K562 (cell line): ENCODE measurements around the gene DIPK1B. TPM values are rescaled to one million over a fixed set of nuclear protein-coding genes. Genes with fewer than 3 reads are reported as not detected.

Experiments
- ATAC-seq: fragments of 200-7000 bp; cut with Tn5 transposase; 3 replicates; pipeline ENCODE4 v1.9.1; 2020; ENCODE audit warnings: moderate library complexity
- BruUV-seq: library from RNA; stranded (reverse); fragments of 400-500 nt; replicated peaks from 2 replicates; lab custom pipeline; 2021; lab: Mats Ljungman, UMichigan
- CTCF ChIA-PET: fragments of 300-600 bp; formaldehyde crosslinking; extraction: SDS; loops from one replicate; lab custom pipeline; 2021; ENCODE audit warnings: low intra/inter-chr PET ratio; lab: Yijun Ruan, JAX
- POLR2A ChIA-PET: fragments of 300-600, 350-650 bp; sonication (Branson Sonifier 250); formaldehyde crosslinking; extraction: SDS; loops from one replicate; lab custom pipeline; 2021; ENCODE audit warnings: antibody characterized with exemption, inconsistent platforms; lab: Yijun Ruan, JAX
- DNase-seq, 4 experiments: peaks; one replicate each; pipeline versions ENCODE4 v3.0.0 to v3.0.0-alpha.2; 2011 to 2018; ENCODE audit warnings: low spot score in 3 of 4, mixed read lengths in 3 of 4; ENCODE audit errors: extremely low read depth in 1 of 4
- FAIRE-seq: peaks from 2 replicates; lab custom pipeline; 2011; peaks lifted over from hg19 to GRCh38; lab: Jason Lieb, UNC
- H2AFZ ChIP-seq: 2 replicates; pipeline ENCODE4 v1.6.0; 2011; ENCODE audit warnings: low read depth, low read length, control low read depth, inconsistent platforms
- H3K27ac ChIP-seq: fragments of 200-600 bp; 3 replicates; pipeline ENCODE4 v1.8.0; 2011; ENCODE audit warnings: low read depth, mild to moderate bottlenecking, control low read depth, inconsistent platforms, low read length, moderate library complexity, mixed read lengths; ENCODE audit errors: extremely low read depth
- H3K27me3 ChIP-seq, 2 experiments: fragments of 300-600 bp in 1 of 2; 2 replicates in 1 of 2; 3 replicates in 1 of 2; pipeline versions ENCODE4 v1.6.0 to v1.8.0; 2011; ENCODE audit warnings: inconsistent platforms in 2 of 2, low read length in 2 of 2, mild to moderate bottlenecking in 1 of 2, mixed read lengths in 1 of 2, moderate library complexity in 1 of 2; ENCODE audit not compliant: control insufficient read depth in 2 of 2, insufficient read depth in 2 of 2
- H3K36me3 ChIP-seq: fragments of 300-600 bp; 3 replicates; pipeline ENCODE4 v1.8.0; 2011; ENCODE audit warnings: mild to moderate bottlenecking, low read length, inconsistent platforms; ENCODE audit not compliant: control insufficient read depth, insufficient read depth
- H3K4me1 ChIP-seq, 2 experiments: fragments of 200-600 bp in 1 of 2; replicated peaks in 1 of 2; 2 replicates in 1 of 2; 3 replicates in 1 of 2; pipeline versions ENCODE4 v1.5.1 to v1.8.0; 2011; ENCODE audit warnings: inconsistent platforms in 2 of 2, low read length in 2 of 2, mild to moderate bottlenecking in 1 of 2, mixed read lengths in 1 of 2, moderate library complexity in 1 of 2; ENCODE audit not compliant: control insufficient read depth in 2 of 2, insufficient read depth in 2 of 2
- H3K4me2 ChIP-seq: 2 replicates; pipeline ENCODE4 v1.6.1; 2011; ENCODE audit warnings: low read length, control low read depth, inconsistent platforms, mixed read lengths; ENCODE audit not compliant: insufficient read depth
- H3K4me3 ChIP-seq: fragments of 200-600 bp; sonication (generic), shearing (Covaris generic); 2 replicates; pipeline ENCODE4 v1.5.1; 2016; ENCODE audit warnings: control low read depth, inconsistent platforms
- H3K79me2 ChIP-seq: fragments of 200-600 bp; 3 replicates; pipeline ENCODE4 v1.8.0; 2011; ENCODE audit warnings: low read length, inconsistent platforms; ENCODE audit not compliant: control insufficient read depth, insufficient read depth
- H3K9ac ChIP-seq, 2 experiments: 2 replicates each; pipeline versions ENCODE4 v1.6.0 to v1.6.1; 2011; ENCODE audit warnings: low read depth in 2 of 2, low read length in 2 of 2, control low read depth in 1 of 2, inconsistent platforms in 1 of 2, mild to moderate bottlenecking in 1 of 2, mixed read lengths in 1 of 2; ENCODE audit not compliant: insufficient read depth in 1 of 2
- H3K9me1 ChIP-seq: one replicate; pipeline ENCODE4 v1.6.0; 2011; ENCODE audit warnings: inconsistent platforms, mild to moderate bottlenecking, low read length, moderate library complexity; ENCODE audit not compliant: control insufficient read depth, insufficient read depth
- H3K9me3 ChIP-seq: replicated peaks from 2 replicates; pipeline ENCODE4 v1.5.1; 2011; ENCODE audit warnings: low read depth, low read length, inconsistent platforms; ENCODE audit not compliant: control insufficient read depth, insufficient read depth
- H4K20me1 ChIP-seq: replicated peaks from 2 replicates; pipeline ENCODE4 v1.6.1; 2011; ENCODE audit warnings: low read length, inconsistent platforms, mixed read lengths; ENCODE audit not compliant: control insufficient read depth, insufficient read depth
- ADNP ChIP-seq: fragments of 200-800 bp; sonication (Bioruptor generic); IDR thresholded peaks from 2 replicates; pipeline ENCODE4 v1.6.1; 2016; ENCODE audit warnings: missing genetic modification characterization, missing compliant biosample characterization
- CEBPB ChIP-seq: fragments of 450-650 bp; IDR thresholded peaks from 2 replicates; pipeline ENCODE4 v1.6.1; 2016; ENCODE audit warnings: missing genetic modification characterization, missing compliant biosample characterization
- DMBX1 ChIP-seq: fragments of 250-450 bp; sonication (Bioruptor Pico); IDR thresholded peaks from 2 replicates; pipeline ENCODE4 v1.8.0; 2022; ENCODE audit warnings: inconsistent platforms, mild to moderate bottlenecking, moderate library complexity, borderline replicate concordance
- LCOR ChIP-seq: sonication (generic); formaldehyde crosslinking; IDR thresholded peaks from 2 replicates; pipeline ENCODE4 v1.8.0; 2022; ENCODE audit warnings: mild to moderate bottlenecking, missing genetic modification reagents
- SIN3A ChIP-seq, 2 experiments: fragments of 150-350 bp in 1 of 2; IDR thresholded peaks; 2 replicates each; pipeline ENCODE4 v1.6.1; 2011 to 2016; ENCODE audit warnings: borderline replicate concordance in 2 of 2, low read depth in 2 of 2, low read length in 2 of 2, mild to moderate bottlenecking in 2 of 2, moderate library complexity in 2 of 2; ENCODE audit not compliant: control insufficient read depth in 1 of 2
- SOX6 ChIP-seq: fragments of 450-650 bp; IDR thresholded peaks from 2 replicates; pipeline ENCODE4 v1.6.1; 2014; ENCODE audit warnings: mild to moderate bottlenecking
- WGBS: fragments of 100-300 bp; shearing (Covaris generic); methylation state at CpG from one replicate; pipeline ENCODE4 v1.1.6; 2016; ENCODE audit warnings: low coverage, mixed read lengths; ENCODE audit not compliant: insufficient coverage; ENCODE audit errors: missing lambda C conversion rate; 5-methylcytosine and 5-hydroxymethylcytosine counted together
- in situ Hi-C: fragments of 300-500 bp; cut with MboI; formaldehyde crosslinking; loops from 4 replicates; pipeline ENCODE4 v1.15.0; 2018; ENCODE audit warnings: inconsistent platforms, mixed read lengths
- intact Hi-C: fragments of 100-400 bp; cut with micrococcal nuclease; formaldehyde crosslinking; loops from 2 replicates; pipeline ENCODE4 v1.14.2; 2022
- polyA plus RNA-seq, 8 experiments: library from polyadenylated mRNA; depleted of rRNA in 4 of 8; stranded (reverse) in 5 of 8; unstranded in 3 of 8; fragments of >200 nt; fragmentation: Nextera tagmentation in 2 of 8; fragmentation: Illumina TruSeq in 1 of 8; extraction: Ambion mirVana in 2 of 8; extraction: Trizol in 1 of 8; gene quantifications; 2 replicates each; pipeline versions ENCODE4 v1.2.1 to v1.2.3, GENCODE V29; 2011 to 2014; ENCODE audit warnings: inconsistent platforms in 1 of 8, missing spikeins in 1 of 8
- total RNA-seq, 7 experiments: library from RNA; depleted of rRNA in 6 of 7; stranded (reverse); fragments of >200 nt in 6 of 7; fragmentation: Illumina TruSeq in 2 of 7; extraction: Trizol in 2 of 7; gene quantifications; 2 replicates each; pipeline versions ENCODE4 v1.2.1 to v1.2.3, GENCODE V29; 2011 to 2021; ENCODE audit warnings: low replicate concordance in 1 of 7
- TF ChIP-seq, protein P1 (sequence below): sonication (generic); formaldehyde crosslinking; IDR thresholded peaks from 2 replicates; pipeline ENCODE4 v1.8.0; 2022; ENCODE audit warnings: mild to moderate bottlenecking, low read depth, missing genetic modification reagents

DIPK1B gene
- total and polyA plus RNA-seq, 9 of the 15 experiments (the other 6 are each of a cell fraction or from before 2014, with no cell fraction given) = 0.08 to 22.3 (median 5.9) TPM

DNA sequence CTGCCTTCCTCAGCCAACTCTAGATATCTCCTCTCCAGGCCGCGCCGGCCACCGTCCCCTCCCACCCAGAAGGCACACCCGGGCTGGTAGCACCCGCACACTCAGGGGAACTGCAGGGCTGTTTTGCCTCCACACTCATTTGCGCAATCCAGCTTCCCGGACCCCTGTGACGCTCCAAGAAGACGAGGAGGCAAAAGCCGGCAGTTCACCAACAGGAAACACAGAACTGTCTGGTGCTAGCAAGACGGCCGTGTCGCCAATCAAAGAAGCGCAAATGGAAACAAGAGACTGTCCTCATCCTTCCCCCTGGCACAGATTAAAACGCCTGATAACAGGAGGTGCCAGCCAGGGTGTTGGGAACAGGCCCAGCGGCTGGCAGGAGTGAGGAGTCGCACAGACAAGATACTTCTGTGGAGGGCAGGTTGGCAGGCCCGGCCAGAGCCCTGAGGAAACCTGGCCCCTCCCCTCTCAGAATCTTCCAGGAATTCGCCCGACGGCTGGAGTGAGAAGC is 32.9 kb upstream of the DIPK1B start:
- Histone ChIP-seq H3K36me3 (peaks cover 29% of the 10 kb centered on the region; the same call in 1 of the 3 replicates), H3K27me3 (no peaks in the 10 kb centered on the region), H3K9me3 (no peaks in the 10 kb centered on the region), H3K79me2 (peaks cover 46% of the 10 kb centered on the region), H3K4me2 (no peak overlapping the region), H3K9ac (peak overlapping the region in 1 of 2 experiments; percentile 78; a peak in 2 of 4 replicates), H3K4me3 (no peak overlapping the region), H4K20me1 (peaks cover 11% of the 10 kb centered on the region)
- ChIA-PET CTCF (no interaction called here), POLR2A (no interaction called here)
- WGBS = 63% methylated on average over 20 of the region's 22 CpGs
- in situ Hi-C loops = no loop called here
- no peak for DNase-seq
- TF ChIP-seq SIN3A (IDR thresholded peaks at IDR 0.05; ENCODE audit: borderline replicate concordance in 2 of 2, control insufficient read depth in 1 of 2, low read depth in 2 of 2, low read length in 2 of 2) = no peak
- no peak for TF ChIP-seq DMBX1 (CRISPR knock-in tag)
- peak; percentile 43 for TF ChIP-seq CEBPB (tag)
- TF ChIP-seq, protein P1, sequence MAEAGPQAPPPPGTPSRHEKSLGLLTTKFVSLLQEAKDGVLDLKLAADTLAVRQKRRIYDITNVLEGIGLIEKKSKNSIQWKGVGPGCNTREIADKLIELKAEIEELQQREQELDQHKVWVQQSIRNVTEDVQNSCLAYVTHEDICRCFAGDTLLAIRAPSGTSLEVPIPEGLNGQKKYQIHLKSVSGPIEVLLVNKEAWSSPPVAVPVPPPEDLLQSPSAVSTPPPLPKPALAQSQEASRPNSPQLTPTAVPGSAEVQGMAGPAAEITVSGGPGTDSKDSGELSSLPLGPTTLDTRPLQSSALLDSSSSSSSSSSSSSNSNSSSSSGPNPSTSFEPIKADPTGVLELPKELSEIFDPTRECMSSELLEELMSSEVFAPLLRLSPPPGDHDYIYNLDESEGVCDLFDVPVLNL = no peak
- TF ChIP-seq ADNP = no peak
- no peak for TF ChIP-seq SOX6
- TF ChIP-seq LCOR = no peak
- TF ChIP-seq, all 486 proteins: peak for 1
- Histone ChIP-seq H3K4me1 (peaks cover 11 to 84% of the 10 kb centered on the region in 2 experiments; a peak in 4 of 5 replicates), H3K9me1 (peaks cover 2% of the 10 kb centered on the region), H3K27ac (no peak overlapping the region), H2AFZ (no peak overlapping the region)
- no TSS peak for BruUV-seq
- peak; percentile 6 for FAIRE-seq
- intact Hi-C loops = no loop called here
- no peak for ATAC-seq
